K562 (cell line): ENCODE data around the gene FREM1. TPM values are rescaled to one million over a fixed set of nuclear protein-coding genes. Genes with fewer than 3 reads are reported as not detected.

Source experiments
- ATAC-seq: fragments of 200-7000 bp; cut with Tn5 transposase; 3 replicates; pipeline ENCODE4 v1.9.1; 2020; ENCODE audit warnings: moderate library complexity
- BruUV-seq: library from RNA; stranded (reverse); fragments of 400-500 nt; replicated peaks from 2 replicates; lab custom pipeline; 2021; lab: Mats Ljungman, UMichigan
- CTCF ChIA-PET: fragments of 300-600 bp; formaldehyde crosslinking; extraction: SDS; loops from one replicate; lab custom pipeline; 2021; ENCODE audit warnings: low intra/inter-chr PET ratio; lab: Yijun Ruan, JAX
- POLR2A ChIA-PET: fragments of 300-600, 350-650 bp; sonication (Branson Sonifier 250); formaldehyde crosslinking; extraction: SDS; loops from one replicate; lab custom pipeline; 2021; ENCODE audit warnings: antibody characterized with exemption, inconsistent platforms; lab: Yijun Ruan, JAX
- DNase-seq, 4 experiments: peaks; one replicate each; pipeline versions ENCODE4 v3.0.0 to v3.0.0-alpha.2; 2011 to 2018; ENCODE audit warnings: low spot score in 3 of 4, mixed read lengths in 3 of 4; ENCODE audit errors: extremely low read depth in 1 of 4
- FAIRE-seq: peaks from 2 replicates; lab custom pipeline; 2011; peaks lifted over from hg19 to GRCh38; lab: Jason Lieb, UNC
- H2AFZ ChIP-seq: 2 replicates; pipeline ENCODE4 v1.6.0; 2011; ENCODE audit warnings: low read depth, low read length, control low read depth, inconsistent platforms
- H3K27ac ChIP-seq: fragments of 200-600 bp; 3 replicates; pipeline ENCODE4 v1.8.0; 2011; ENCODE audit warnings: low read depth, mild to moderate bottlenecking, control low read depth, inconsistent platforms, low read length, moderate library complexity, mixed read lengths; ENCODE audit errors: extremely low read depth
- H3K27me3 ChIP-seq, 2 experiments: fragments of 300-600 bp in 1 of 2; 2 replicates in 1 of 2; 3 replicates in 1 of 2; pipeline versions ENCODE4 v1.6.0 to v1.8.0; 2011; ENCODE audit warnings: inconsistent platforms in 2 of 2, low read length in 2 of 2, mild to moderate bottlenecking in 1 of 2, mixed read lengths in 1 of 2, moderate library complexity in 1 of 2; ENCODE audit not compliant: control insufficient read depth in 2 of 2, insufficient read depth in 2 of 2
- H3K36me3 ChIP-seq: fragments of 300-600 bp; 3 replicates; pipeline ENCODE4 v1.8.0; 2011; ENCODE audit warnings: mild to moderate bottlenecking, low read length, inconsistent platforms; ENCODE audit not compliant: control insufficient read depth, insufficient read depth
- H3K4me1 ChIP-seq, 2 experiments: fragments of 200-600 bp in 1 of 2; replicated peaks in 1 of 2; 2 replicates in 1 of 2; 3 replicates in 1 of 2; pipeline versions ENCODE4 v1.5.1 to v1.8.0; 2011; ENCODE audit warnings: inconsistent platforms in 2 of 2, low read length in 2 of 2, mild to moderate bottlenecking in 1 of 2, mixed read lengths in 1 of 2, moderate library complexity in 1 of 2; ENCODE audit not compliant: control insufficient read depth in 2 of 2, insufficient read depth in 2 of 2
- H3K4me2 ChIP-seq: 2 replicates; pipeline ENCODE4 v1.6.1; 2011; ENCODE audit warnings: low read length, control low read depth, inconsistent platforms, mixed read lengths; ENCODE audit not compliant: insufficient read depth
- H3K4me3 ChIP-seq: fragments of 200-600 bp; sonication (generic), shearing (Covaris generic); 2 replicates; pipeline ENCODE4 v1.5.1; 2016; ENCODE audit warnings: control low read depth, inconsistent platforms
- H3K79me2 ChIP-seq: fragments of 200-600 bp; 3 replicates; pipeline ENCODE4 v1.8.0; 2011; ENCODE audit warnings: low read length, inconsistent platforms; ENCODE audit not compliant: control insufficient read depth, insufficient read depth
- H3K9ac ChIP-seq, 2 experiments: 2 replicates each; pipeline versions ENCODE4 v1.6.0 to v1.6.1; 2011; ENCODE audit warnings: low read depth in 2 of 2, low read length in 2 of 2, control low read depth in 1 of 2, inconsistent platforms in 1 of 2, mild to moderate bottlenecking in 1 of 2, mixed read lengths in 1 of 2; ENCODE audit not compliant: insufficient read depth in 1 of 2
- H3K9me1 ChIP-seq: one replicate; pipeline ENCODE4 v1.6.0; 2011; ENCODE audit warnings: inconsistent platforms, mild to moderate bottlenecking, low read length, moderate library complexity; ENCODE audit not compliant: control insufficient read depth, insufficient read depth
- H3K9me3 ChIP-seq: replicated peaks from 2 replicates; pipeline ENCODE4 v1.5.1; 2011; ENCODE audit warnings: low read depth, low read length, inconsistent platforms; ENCODE audit not compliant: control insufficient read depth, insufficient read depth
- H4K20me1 ChIP-seq: replicated peaks from 2 replicates; pipeline ENCODE4 v1.6.1; 2011; ENCODE audit warnings: low read length, inconsistent platforms, mixed read lengths; ENCODE audit not compliant: control insufficient read depth, insufficient read depth
- HNRNPUL1 ChIP-seq: fragments of 200-400 bp; formaldehyde crosslinking; IDR thresholded peaks from 2 replicates; pipeline ENCODE4 v1.6.1; 2017; ENCODE audit warnings: low read length
- RERE ChIP-seq: sonication (generic); formaldehyde crosslinking; IDR thresholded peaks from 2 replicates; pipeline ENCODE4 v1.8.0; 2023; ENCODE audit warnings: missing genetic modification reagents, mild to moderate bottlenecking, borderline replicate concordance
- SUPT5H ChIP-seq: fragments of 450-650 bp; IDR thresholded peaks from 2 replicates; pipeline ENCODE4 v1.6.1; 2016
- WGBS: fragments of 100-300 bp; shearing (Covaris generic); methylation state at CpG from one replicate; pipeline ENCODE4 v1.1.6; 2016; ENCODE audit warnings: low coverage, mixed read lengths; ENCODE audit not compliant: insufficient coverage; ENCODE audit errors: missing lambda C conversion rate; 5-methylcytosine and 5-hydroxymethylcytosine counted together
- in situ Hi-C: fragments of 300-500 bp; cut with MboI; formaldehyde crosslinking; loops from 4 replicates; pipeline ENCODE4 v1.15.0; 2018; ENCODE audit warnings: inconsistent platforms, mixed read lengths
- intact Hi-C: fragments of 100-400 bp; cut with micrococcal nuclease; formaldehyde crosslinking; loops from 2 replicates; pipeline ENCODE4 v1.14.2; 2022
- polyA plus RNA-seq, 8 experiments: library from polyadenylated mRNA; depleted of rRNA in 4 of 8; stranded (reverse) in 5 of 8; unstranded in 3 of 8; fragments of >200 nt; fragmentation: Nextera tagmentation in 2 of 8; fragmentation: Illumina TruSeq in 1 of 8; extraction: Ambion mirVana in 2 of 8; extraction: Trizol in 1 of 8; gene quantifications; 2 replicates each; pipeline versions ENCODE4 v1.2.1 to v1.2.3, GENCODE V29; 2011 to 2014; ENCODE audit warnings: inconsistent platforms in 1 of 8, missing spikeins in 1 of 8
- total RNA-seq, 7 experiments: library from RNA; depleted of rRNA in 6 of 7; stranded (reverse); fragments of >200 nt in 6 of 7; fragmentation: Illumina TruSeq in 2 of 7; extraction: Trizol in 2 of 7; gene quantifications; 2 replicates each; pipeline versions ENCODE4 v1.2.1 to v1.2.3, GENCODE V29; 2011 to 2021; ENCODE audit warnings: low replicate concordance in 1 of 7

Gene FREM1
- total and polyA plus RNA-seq, 9 of the 15 experiments (the other 6 are each of a cell fraction or from before 2014, with no cell fraction given), result 0.03 to 0.24 (median 0.13) TPM; not detected in 2

GRCh38 chr9:14780251-14780650 lies 130.0 kb downstream of the FREM1 start:
- ATAC-seq, result no peak
- H3K9me1 ChIP-seq, result no peaks in the 10 kb centered on the region
- no peaks in the 10 kb centered on the region; a peak in 2 of 5 replicates for H3K4me1 ChIP-seq
- no peak overlapping the region for H3K27ac ChIP-seq
- no peaks in the 10 kb centered on the region for H4K20me1 ChIP-seq
- CTCF ChIA-PET, result no interaction called here
- no peak overlapping the region for H3K4me2 ChIP-seq
- TF ChIP-seq HNRNPUL1 (no peak), RERE (CRISPR knock-in tag) (no peak), SUPT5H (no peak)
- no peak for DNase-seq
- H3K9me3 ChIP-seq, result no peaks in the 10 kb centered on the region
- peak overlapping the region; percentile 45; the same call in 1 of the 2 replicates for H2AFZ ChIP-seq
- BruUV-seq, result no TSS peak
- no peak overlapping the region for H3K9ac ChIP-seq
- in situ Hi-C loops, result no loop called here
- no peaks in the 10 kb centered on the region for H3K79me2 ChIP-seq
- FAIRE-seq, result no peak
- H3K4me3 ChIP-seq, result no peak overlapping the region
- intact Hi-C loops, result no loop called here
- 0% methylated on average over 2 of the region's 5 CpGs for WGBS
- POLR2A ChIA-PET, result interaction anchor here (1.3 kb wide), 2 partner anchors 12 to 13 kb away, joined by 4 read pairs; no protein-coding TSS in a partner anchor
- no peaks in the 10 kb centered on the region for H3K27me3 ChIP-seq
- no peaks in the 10 kb centered on the region for H3K36me3 ChIP-seq
